ENCODE data around the gene AP4M1.

Gene AP4M1, protein sequence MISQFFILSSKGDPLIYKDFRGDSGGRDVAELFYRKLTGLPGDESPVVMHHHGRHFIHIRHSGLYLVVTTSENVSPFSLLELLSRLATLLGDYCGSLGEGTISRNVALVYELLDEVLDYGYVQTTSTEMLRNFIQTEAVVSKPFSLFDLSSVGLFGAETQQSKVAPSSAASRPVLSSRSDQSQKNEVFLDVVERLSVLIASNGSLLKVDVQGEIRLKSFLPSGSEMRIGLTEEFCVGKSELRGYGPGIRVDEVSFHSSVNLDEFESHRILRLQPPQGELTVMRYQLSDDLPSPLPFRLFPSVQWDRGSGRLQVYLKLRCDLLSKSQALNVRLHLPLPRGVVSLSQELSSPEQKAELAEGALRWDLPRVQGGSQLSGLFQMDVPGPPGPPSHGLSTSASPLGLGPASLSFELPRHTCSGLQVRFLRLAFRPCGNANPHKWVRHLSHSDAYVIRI

DNA sequence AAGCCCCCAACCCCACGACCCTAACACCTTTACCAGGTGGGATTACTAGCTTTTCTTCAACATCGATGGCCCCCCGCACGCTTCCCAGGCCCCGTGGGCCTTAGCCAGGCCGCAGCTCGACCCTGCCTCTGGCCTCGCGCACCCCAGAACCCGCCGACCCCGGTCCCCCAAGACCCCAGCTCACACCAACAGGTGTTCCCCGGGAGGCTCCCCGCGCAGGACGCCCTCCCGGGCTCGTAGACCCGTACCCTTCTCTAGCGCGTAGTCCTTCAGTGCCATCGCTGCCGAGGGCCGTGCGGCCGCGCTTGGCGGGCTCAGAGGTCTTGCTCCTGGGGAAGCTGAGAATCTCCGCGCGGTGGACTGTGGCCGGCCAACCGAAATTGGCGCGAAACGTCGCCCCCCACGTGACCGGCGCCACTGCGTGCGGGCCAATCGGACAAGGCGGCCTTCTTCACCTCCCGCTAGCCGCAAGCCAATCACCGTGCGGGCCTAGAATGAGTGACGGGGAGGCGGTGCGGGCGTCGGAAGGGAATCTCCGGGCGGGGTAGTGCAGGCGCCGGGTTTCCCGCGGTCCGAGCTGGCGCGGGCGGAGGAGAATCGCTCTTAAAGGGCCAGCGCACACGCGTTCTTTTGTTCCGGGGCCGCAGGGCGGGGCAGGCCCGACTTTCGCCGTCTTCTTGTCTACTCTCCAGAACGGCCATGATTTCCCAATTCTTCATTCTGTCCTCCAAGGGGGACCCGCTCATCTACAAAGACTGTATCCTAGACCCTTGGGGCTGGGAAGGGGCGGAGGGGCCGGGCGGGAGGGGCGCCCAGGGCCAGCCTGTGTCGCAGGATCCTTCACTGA is at the start of gene AP4M1, which contains the start of gene MCM7:
AP4M1 (plus strand) TSS at position 628 of the 847 bp plus-strand sequence; CDS start at position 700, 72 bp downstream.
MCM7 (minus strand) TSS at position 382 of the 847 bp plus-strand sequence; CDS start at position 279, 103 bp downstream.
- DNase-seq (ENCODE audit: low read depth): peak; percentile 93

DNA sequence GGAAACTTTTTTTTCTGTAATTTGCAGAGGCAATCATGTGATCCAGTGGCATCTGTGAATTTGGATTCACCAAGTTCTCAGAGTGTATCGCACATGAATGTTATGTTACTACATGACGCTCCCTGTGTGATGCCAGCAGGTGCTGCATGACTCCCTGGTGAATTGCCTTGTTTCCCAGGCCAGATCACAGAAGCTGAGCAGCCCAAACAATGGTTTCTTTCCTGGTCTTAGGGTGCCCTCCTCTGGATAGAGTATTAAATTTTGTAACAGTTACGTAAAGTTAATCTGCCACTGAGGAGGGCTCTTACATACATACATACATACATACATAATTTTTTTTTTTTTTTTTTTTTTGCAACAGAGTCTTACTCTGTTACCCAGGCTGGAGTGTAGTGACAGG is 48.2 kb upstream of the AP4M1 start:
- no peak for DNase-seq (ENCODE audit: low read depth)

DNA sequence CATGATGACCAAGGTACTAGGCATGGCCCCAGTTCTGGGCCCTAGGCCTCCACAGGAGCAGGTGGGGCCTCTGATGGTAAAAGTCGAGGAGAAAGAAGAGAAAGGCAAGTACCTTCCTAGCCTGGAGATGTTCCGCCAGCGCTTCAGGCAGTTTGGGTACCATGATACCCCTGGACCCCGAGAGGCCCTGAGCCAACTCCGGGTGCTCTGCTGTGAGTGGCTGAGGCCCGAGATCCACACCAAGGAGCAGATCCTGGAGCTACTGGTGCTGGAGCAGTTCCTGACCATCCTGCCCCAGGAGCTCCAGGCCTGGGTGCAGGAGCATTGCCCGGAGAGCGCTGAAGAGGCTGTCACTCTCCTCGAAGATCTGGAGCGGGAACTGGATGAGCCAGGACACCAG is 44.4 kb upstream of the AP4M1 start:
- DNase-seq (ENCODE audit: low read depth): no peak

DNA sequence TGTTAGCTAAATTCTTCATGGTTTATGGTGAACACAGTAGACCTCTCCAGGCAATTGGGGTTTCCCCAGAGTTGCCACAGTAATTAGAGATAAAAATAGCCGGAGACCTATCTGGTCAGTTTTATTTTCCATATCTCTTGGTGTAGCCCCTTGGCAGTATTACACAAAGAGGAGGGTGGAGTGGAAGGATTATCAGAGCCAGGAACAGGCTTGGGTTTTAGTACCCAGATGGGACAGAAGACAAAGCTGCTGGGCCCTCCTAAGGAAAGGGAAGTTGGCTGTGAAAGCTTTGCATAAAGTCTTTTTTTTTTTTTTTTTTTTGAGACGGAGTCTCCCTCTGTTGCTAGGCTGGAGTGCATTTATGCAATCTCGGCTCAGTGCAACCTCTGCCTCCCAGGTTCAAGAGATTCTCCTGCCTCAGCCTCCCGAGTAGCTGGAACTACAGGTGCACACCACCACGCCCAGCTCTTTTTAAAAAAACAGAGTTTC is 42.1 kb upstream of the AP4M1 start:
- DNase-seq (ENCODE audit: low read depth): no peak

- no peak for DNase-seq (ENCODE audit: low read depth)
Observed at GRCh38 chr7:100061518-100062193, 39.8 kb upstream of the AP4M1 start.

DNA sequence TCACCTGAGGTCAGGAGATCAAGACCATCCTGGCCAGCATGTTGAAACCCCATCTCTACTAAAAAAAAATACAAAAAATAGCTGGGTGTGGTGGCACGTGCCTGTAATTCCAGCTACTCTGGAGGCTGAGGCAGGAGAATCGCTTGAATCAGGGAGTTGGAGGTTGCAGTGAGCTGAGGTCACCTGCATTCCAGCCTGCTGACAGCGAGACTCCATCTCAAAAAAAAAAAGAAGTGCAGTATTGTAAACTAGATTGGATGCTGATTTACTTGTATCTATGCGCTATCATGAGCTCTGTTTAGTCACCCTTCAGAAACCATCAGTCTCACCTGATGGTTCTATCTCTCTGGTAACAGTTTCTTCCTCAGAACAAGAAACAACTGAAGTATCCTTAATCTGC is 38.1 kb upstream of the AP4M1 start:
- DNase-seq (ENCODE audit: low read depth): no peak

DNA sequence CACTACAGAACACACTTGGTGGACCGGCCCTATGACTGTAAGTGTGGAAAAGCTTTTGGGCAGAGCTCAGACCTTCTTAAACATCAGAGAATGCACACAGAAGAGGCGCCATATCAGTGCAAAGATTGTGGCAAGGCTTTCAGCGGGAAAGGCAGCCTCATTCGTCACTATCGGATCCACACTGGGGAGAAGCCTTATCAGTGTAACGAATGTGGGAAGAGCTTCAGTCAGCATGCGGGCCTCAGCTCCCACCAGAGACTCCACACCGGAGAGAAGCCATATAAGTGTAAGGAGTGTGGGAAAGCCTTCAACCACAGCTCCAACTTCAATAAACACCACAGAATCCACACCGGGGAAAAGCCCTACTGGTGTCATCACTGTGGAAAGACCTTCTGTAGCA is 37.3 kb upstream of the AP4M1 start:
- DNase-seq (ENCODE audit: low read depth): no peak

GRCh38 chr7:100065452-100066186 is 35.8 kb upstream of the AP4M1 start:
- DNase-seq (ENCODE audit: low read depth): no peak

- no peak for DNase-seq (ENCODE audit: low read depth)
Observed at GRCh38 chr7:100066953-100067352, 34.5 kb upstream of the AP4M1 start.

- no peak for DNase-seq (ENCODE audit: low read depth)
Observed at GRCh38 chr7:100069991-100070390, 31.5 kb upstream of the AP4M1 start.

- DNase-seq (ENCODE audit: low read depth): no peak
Observed at GRCh38 chr7:100071018-100071723, 30.3 kb upstream of the AP4M1 start.

DNA sequence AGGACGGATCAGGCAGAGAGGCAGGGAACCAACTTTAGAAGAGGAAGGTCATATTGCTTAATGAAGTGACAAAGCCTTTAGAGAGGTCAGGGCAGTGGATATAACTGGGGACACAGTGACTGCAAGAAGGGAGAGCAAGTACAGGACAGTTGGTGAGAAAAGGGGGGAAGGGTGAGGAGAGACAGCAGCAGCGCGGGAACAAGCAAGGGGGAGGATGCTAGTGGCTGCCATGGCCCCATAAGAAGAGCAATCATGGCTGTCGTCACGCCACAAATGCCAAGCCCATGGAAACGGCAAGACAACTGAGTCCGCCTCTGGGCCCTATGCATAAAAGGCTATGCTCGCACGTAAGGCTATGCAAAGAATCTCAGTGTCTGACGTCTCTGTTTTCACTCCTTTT is 29.0 kb upstream of the AP4M1 start:
- no peak for DNase-seq (ENCODE audit: low read depth)

DNA sequence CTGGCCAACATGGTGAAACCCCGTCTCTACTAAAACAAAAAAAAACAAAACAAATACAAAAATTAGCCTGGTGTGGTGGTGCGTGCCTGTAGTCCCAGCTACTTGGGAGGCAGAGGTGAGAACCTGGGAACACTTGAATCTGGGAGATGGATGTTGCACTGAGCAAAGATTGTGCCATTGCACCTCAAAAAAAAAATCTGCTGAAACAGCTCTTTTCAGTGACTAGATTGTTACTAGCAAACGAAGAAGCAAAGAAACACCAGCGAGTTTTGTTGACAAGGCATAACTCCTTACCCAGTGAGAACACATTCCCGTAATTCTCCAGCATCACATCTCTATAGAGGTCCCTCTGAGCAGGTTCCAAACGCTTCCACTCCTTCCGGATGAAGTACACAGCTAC is 26.6 kb upstream of the AP4M1 start:
- no peak for DNase-seq (ENCODE audit: low read depth)

DNA sequence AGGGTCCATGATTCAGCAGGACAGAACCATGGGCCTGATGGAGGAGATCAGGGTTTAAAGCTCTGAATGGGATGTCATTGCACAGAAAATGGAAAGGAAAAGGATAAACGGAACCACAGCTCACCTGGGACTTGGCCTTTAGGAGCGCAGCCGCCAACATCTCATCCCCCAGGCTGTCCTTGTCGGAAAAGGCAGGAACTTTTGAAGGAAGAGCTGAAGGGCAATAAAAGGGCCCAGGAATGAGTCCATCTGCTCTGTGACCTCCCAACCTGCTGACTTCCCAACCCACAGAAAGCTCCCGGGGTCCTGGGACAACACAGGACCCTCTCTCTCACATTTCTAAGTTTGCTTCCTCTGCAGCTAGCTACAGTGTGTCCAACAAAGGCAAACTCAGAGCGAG is 26.0 kb upstream of the AP4M1 start:
- DNase-seq (ENCODE audit: low read depth): no peak

DNA sequence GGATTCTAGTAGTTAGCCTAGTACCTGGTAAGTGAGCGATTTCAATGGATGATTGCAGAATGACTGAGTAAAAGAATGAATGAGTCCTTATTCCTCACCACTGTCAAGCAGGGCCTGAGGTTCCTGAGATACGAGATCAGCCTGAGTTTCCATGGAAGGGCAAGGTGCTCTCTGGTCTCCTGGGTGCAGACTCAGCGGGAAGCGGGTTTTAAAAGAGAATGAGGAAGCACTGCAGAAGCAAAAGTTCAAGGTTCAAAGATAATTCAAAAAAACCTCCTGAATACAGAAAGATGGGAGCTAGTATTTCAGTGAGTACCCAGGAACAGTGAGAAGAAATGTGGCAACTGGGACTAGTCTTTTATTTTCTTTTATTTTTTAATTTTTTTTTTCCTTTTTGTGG is 24.2 kb upstream of the AP4M1 start:
- no peak for DNase-seq (ENCODE audit: low read depth)

DNA sequence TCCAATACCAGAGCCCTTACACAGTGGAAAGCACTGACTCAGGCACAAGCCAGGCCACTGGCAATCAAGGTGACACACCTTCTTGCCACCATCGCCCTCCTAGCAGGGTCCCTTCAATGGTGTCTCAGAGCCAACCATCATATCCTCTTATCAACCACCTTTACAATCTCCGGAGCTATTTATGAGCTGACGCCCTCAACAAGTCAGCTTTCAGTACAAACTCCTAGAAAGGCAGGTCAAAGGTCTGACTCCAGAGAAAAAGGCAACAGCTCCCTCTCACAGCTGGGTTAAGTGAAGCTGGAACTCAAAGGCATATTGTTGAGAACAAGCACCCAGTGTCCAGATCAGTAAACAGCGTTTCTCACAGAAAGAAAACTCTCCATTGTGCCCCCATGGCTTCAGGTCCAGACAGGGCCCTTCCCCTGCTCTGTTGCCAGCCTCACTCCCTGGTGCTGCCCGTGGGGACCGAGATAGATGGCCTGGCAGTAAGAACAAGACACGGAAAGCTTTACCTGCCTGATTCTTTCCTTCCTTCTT is 22.4 kb upstream of the AP4M1 start:
- DNase-seq (ENCODE audit: low read depth): no peak

DNA sequence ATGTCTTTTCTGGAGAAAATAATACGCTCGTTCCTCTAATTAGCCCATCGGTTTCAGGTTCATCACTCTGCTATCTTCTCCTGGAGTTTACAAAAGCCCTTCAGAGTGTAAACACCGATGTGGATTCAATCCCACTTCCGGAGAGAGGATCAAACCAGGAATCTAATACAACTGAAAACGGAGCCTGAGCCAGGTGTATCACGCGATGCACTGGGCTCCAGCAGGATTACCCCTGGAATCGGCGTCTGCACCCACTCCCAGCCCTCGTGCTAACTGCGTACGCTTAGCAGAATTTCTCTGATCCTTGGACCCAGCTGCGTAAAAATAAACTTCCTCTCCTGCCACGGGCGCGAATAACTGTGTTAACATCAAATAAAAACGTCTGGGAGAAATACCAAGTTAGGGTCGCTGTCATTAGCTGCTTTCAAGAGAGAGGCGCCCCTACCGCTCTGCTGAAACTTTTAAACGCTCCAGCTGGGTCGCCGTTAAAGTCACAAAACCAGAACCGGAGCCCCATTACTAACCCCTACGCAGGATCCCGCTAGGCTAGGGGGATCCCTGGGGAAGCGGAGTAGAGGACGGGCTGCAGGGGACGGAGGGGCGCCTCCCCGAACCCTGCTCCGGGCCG is 20.4 kb upstream of the AP4M1 start:
- no peak for DNase-seq (ENCODE audit: low read depth)

DNA sequence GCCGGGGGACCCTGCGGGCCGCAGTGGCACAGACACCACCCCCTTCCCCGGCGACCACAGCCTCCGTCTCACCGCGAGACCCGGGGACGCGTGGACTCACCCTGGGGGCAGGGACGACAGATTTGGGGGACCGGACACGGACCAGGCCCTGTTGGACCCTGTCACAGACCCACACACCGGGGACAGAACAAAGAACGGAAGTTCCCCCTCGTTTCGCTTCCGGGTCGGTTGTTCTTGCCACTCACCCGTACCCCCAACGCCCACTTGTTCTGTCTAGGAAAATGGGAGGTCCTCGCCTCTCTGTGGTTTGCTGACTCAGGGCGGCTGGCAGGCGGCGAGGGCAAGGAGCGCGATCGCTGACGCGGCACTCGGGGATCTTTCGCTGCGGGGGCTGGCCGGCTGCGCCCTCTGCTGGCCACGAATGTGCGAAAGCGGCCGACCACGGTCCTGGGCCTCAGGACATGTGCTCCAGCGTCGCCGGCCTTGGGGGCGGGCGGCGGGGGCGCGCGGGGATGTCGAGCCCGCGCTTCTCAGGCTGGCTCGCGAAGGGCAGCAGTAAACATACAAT is 19.8 kb upstream of the AP4M1 start, which contains the start of gene ZNF3:
ZNF3 (minus strand) TSS at position 189 of the 568 bp plus-strand sequence. CDS start 4,366 bp downstream, outside the sequence.
- DNase-seq (ENCODE audit: low read depth): peak; percentile 96

- no peak for DNase-seq (ENCODE audit: low read depth)
Observed at GRCh38 chr7:100082978-100083377, 18.5 kb upstream of the AP4M1 start.

GRCh38 chr7:100085515-100085914 is 15.9 kb upstream of the AP4M1 start:
- no peak for DNase-seq (ENCODE audit: low read depth)

Measured in activated T-helper 1 cell treated with Interleukin-2 at 50 U/mL for 16 hours (primary cell).